COLO668 (cell line): ENCODE measurements around the gene MYF6.

Experiments
- DNase-seq: peaks from one replicate; lab custom pipeline; 2025; ENCODE audit not compliant: unreplicated experiment; lab: John Stamatoyannopoulos, UW

The MYF6 gene

GRCh38 chr12:80704420-80704819, 3.0 kb upstream of the MYF6 start:
- DNase-seq, result no peak

GRCh38 chr12:80707830-80708258, 410 bp downstream of the MYF6 start:
- DNase-seq, result no peak

GRCh38 chr12:80708259-80708974, 983 bp downstream of the MYF6 start:
- no peak for DNase-seq

GRCh38 chr12:80708975-80709328, 1.5 kb downstream of the MYF6 start:
- no peak for DNase-seq

GRCh38 chr12:80709811-80710726, 2.6 kb downstream of the MYF6 start:
- no peak for DNase-seq

GRCh38 chr12:80710727-80711449, 3.5 kb downstream of the MYF6 start:
- DNase-seq, result no peak

- no peak for DNase-seq
Observed at GRCh38 chr12:80711866-80712265, 4.4 kb downstream of the MYF6 start.

GRCh38 chr12:80712866-80713265, 5.4 kb downstream of the MYF6 start:
- DNase-seq, result no peak

- no peak for DNase-seq
Observed at GRCh38 chr12:80713419-80713818, 6.0 kb downstream of the MYF6 start.

GRCh38 chr12:80714055-80714454, 6.6 kb downstream of the MYF6 start:
- no peak for DNase-seq

- no peak for DNase-seq
Observed at GRCh38 chr12:80714846-80715245, 7.4 kb downstream of the MYF6 start.

- DNase-seq, result no peak
Observed at GRCh38 chr12:80715713-80716249, 8.3 kb downstream of the MYF6 start.

- no peak for DNase-seq
Observed at GRCh38 chr12:80716696-80717469, 9.4 kb downstream of the MYF6 start, which contains the start of gene MYF5. Gene MYF5, plus strand, starts transcription at chr12:80716912. Its CDS starts 152 bp downstream, at chr12:80717064.

- DNase-seq, result no peak
Observed at GRCh38 chr12:80717856-80718255, 10.4 kb downstream of the MYF6 start.

- DNase-seq, result no peak
Observed at GRCh38 chr12:80720516-80720915, 13.1 kb downstream of the MYF6 start.

GRCh38 chr12:80721326-80721725, 13.9 kb downstream of the MYF6 start:
- DNase-seq, result no peak

GRCh38 chr12:80745851-80746505, 38.5 kb downstream of the MYF6 start:
- no peak for DNase-seq

GRCh38 chr12:80747800-80748199, 40.4 kb downstream of the MYF6 start:
- no peak for DNase-seq

GRCh38 chr12:80749456-80749855, 42.0 kb downstream of the MYF6 start:
- no peak for DNase-seq

GRCh38 chr12:80752464-80752863, 45.0 kb downstream of the MYF6 start:
- DNase-seq, result no peak
